ENCODE data around the gene SYNJ2BP. TPM values are rescaled to one million over a fixed set of nuclear protein-coding genes. Genes with fewer than 3 reads are reported as not detected.

SYNJ2BP gene
- total RNA-seq, 1 experiment from 2014 or later = 13.6 TPM

DNA sequence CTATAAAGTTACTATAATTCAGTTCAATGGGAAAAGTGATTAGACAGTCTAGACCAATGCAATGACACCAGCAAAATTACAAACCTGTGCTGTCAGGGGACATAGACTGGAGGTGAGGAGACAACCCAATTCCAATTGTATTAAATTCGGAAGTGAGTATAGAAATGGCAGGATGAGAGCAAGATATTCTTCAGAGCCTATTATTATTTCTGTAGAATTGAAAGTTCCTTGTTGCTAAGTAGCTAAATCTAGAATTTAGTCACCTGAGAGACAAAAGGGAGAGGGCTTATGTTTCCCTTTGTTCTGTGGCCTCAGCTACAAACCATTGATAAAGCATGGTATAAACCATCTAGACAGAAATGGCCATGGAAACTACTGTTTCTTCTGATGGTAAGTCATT is 35.0 kb upstream of the SYNJ2BP start, which contains the start of gene ADAM21:
Gene ADAM21, plus strand, starts transcription at position 301 of the 400 bp plus-strand sequence. CDS start 5,326 bp downstream, outside the sequence.
- Histone ChIP-seq H3K9me3 (ENCODE audit: control insufficient read depth, insufficient read depth, low read depth, low read length) (no peaks in the 10 kb centered on the region), H3K27me3 (ENCODE audit: control insufficient read depth, insufficient read depth, low read length) (no peaks in the 10 kb centered on the region), H3K36me3 (ENCODE audit: control insufficient read depth, insufficient read depth, low read length) (no peaks in the 10 kb centered on the region), H3K4me1 (ENCODE audit: control insufficient read depth, insufficient read depth, low read length) (no peaks in the 10 kb centered on the region), H3K4me3 (ENCODE audit: low read depth in 2 of 2, low read length in 2 of 2) (no peak within 1 kb of the TSS), H3K27ac (ENCODE audit: low read length) (no peak within 1 kb of the TSS)
- POLR2A ChIA-PET = no interaction called here
- ATAC-seq (no peak), DNase-seq (ENCODE audit: low read depth, low spot score) (no peak)
- BruUV-seq (replicated peaks) = no TSS peak
- in situ Hi-C loops (cut with HindIII; ENCODE audit: low pct_unique_long_range_greater_than_20kb, low sequenced_read_pairs) (no loop called here), intact Hi-C loops (cut with micrococcal nuclease; ENCODE audit: unreplicated experiment) (no loop called here)
- CTCF ChIA-PET = no interaction called here
- TF ChIP-seq SIN3A (IDR thresholded peaks at IDR 0.05; ENCODE audit: borderline replicate concordance, insufficient read depth, low read depth, low read length) (no peak), REST (IDR thresholded peaks at IDR 0.05; ENCODE audit: insufficient read depth in 1 of 2, low read depth in 2 of 2, low read length in 1 of 2) (no peak), TCF7L2 (IDR thresholded peaks at IDR 0.05; ENCODE audit: low read depth, low read length) (no peak)
- TF ChIP-seq, protein P1, sequence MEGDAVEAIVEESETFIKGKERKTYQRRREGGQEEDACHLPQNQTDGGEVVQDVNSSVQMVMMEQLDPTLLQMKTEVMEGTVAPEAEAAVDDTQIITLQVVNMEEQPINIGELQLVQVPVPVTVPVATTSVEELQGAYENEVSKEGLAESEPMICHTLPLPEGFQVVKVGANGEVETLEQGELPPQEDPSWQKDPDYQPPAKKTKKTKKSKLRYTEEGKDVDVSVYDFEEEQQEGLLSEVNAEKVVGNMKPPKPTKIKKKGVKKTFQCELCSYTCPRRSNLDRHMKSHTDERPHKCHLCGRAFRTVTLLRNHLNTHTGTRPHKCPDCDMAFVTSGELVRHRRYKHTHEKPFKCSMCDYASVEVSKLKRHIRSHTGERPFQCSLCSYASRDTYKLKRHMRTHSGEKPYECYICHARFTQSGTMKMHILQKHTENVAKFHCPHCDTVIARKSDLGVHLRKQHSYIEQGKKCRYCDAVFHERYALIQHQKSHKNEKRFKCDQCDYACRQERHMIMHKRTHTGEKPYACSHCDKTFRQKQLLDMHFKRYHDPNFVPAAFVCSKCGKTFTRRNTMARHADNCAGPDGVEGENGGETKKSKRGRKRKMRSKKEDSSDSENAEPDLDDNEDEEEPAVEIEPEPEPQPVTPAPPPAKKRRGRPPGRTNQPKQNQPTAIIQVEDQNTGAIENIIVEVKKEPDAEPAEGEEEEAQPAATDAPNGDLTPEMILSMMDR (IDR thresholded peaks at IDR 0.05) = no peak

- Histone ChIP-seq H3K9me3 (ENCODE audit: control insufficient read depth, insufficient read depth, low read depth, low read length) (no peaks in the 10 kb centered on the region), H3K27ac (ENCODE audit: low read length) (no peak overlapping the region), H3K36me3 (ENCODE audit: control insufficient read depth, insufficient read depth, low read length) (no peaks in the 10 kb centered on the region), H3K27me3 (ENCODE audit: control insufficient read depth, insufficient read depth, low read length) (no peaks in the 10 kb centered on the region), H3K4me3 (ENCODE audit: low read depth in 2 of 2, low read length in 2 of 2) (no peak overlapping the region), H3K4me1 (ENCODE audit: control insufficient read depth, insufficient read depth, low read length) (no peaks in the 10 kb centered on the region)
- BruUV-seq (replicated peaks) = no TSS peak
- ChIA-PET CTCF (no interaction called here), POLR2A (no interaction called here)
- intact Hi-C loops (cut with micrococcal nuclease; ENCODE audit: unreplicated experiment) (no loop called here), in situ Hi-C loops (cut with HindIII; ENCODE audit: low pct_unique_long_range_greater_than_20kb, low sequenced_read_pairs) (no loop called here)
- TF ChIP-seq REST (IDR thresholded peaks at IDR 0.05; ENCODE audit: insufficient read depth in 1 of 2, low read depth in 2 of 2, low read length in 1 of 2) = no peak
- TF ChIP-seq TCF7L2 (IDR thresholded peaks at IDR 0.05; ENCODE audit: low read depth, low read length) = no peak
- no peak for TF ChIP-seq POLR2AphosphoS5 (IDR thresholded peaks at IDR 0.05; ENCODE audit: low read depth, low read length)
- no peak for TF ChIP-seq SIN3A (IDR thresholded peaks at IDR 0.05; ENCODE audit: borderline replicate concordance, insufficient read depth, low read depth, low read length)
- TF ChIP-seq, protein P1 (IDR thresholded peaks at IDR 0.05) = no peak
- no peak for DNase-seq (ENCODE audit: low read depth, low spot score)
- ATAC-seq = no peak
These were observed 31.9 kb upstream of the SYNJ2BP start for GRCh38 chr14:70448633-70449340.

All from Panc1 (cell line).